ENCODE results near the gene CARD10.

GRCh38 chr22:37561212-37562048 is 42.2 kb upstream of the CARD10 start:
- TF ChIP-seq KAT7 (CRISPR knock-in tag; IDR thresholded peaks at IDR 0.05; ENCODE audit: borderline replicate concordance) (peak; percentile 89; the same call in 1 of the 2 replicates), ZFY (CRISPR knock-in tag; IDR thresholded peaks at IDR 0.05) (peak; percentile 84), ZNF251 (CRISPR knock-in tag; IDR thresholded peaks at IDR 0.05) (no peak), THAP8 (CRISPR knock-in tag; IDR thresholded peaks at IDR 0.05; ENCODE audit: borderline replicate concordance) (no peak), IRF2 (CRISPR knock-in tag; IDR thresholded peaks at IDR 0.05) (peak; percentile 83; the same call in 1 of the 2 replicates), EHMT2 (IDR thresholded peaks at IDR 0.05; ENCODE audit: borderline replicate concordance, low read depth, low read length) (no peak), SSRP1 (CRISPR knock-in tag; IDR thresholded peaks at IDR 0.05) (no peak; the same call in 1 of the 2 replicates), ZNF704 (CRISPR knock-in tag; IDR thresholded peaks at IDR 0.05; ENCODE audit: borderline replicate concordance) (no peak), REST (IDR thresholded peaks at IDR 0.05; ENCODE audit: borderline replicate concordance in 1 of 2, low read depth in 1 of 2, low read length in 2 of 2) (peak in 1 of 2 experiments; percentile 51; a peak in 1 of 4 replicates), EP300 (IDR thresholded peaks at IDR 0.05; ENCODE audit: low read depth in 2 of 2, low read length in 2 of 2) (peak; percentile 69 to 73; a peak in 3 of 4 replicates), EP300 (CRISPR knock-in tag; IDR thresholded peaks at IDR 0.05; ENCODE audit: borderline replicate concordance) (peak; percentile 75), CTCF (CRISPR knock-in tag; IDR thresholded peaks at IDR 0.05) (peak; percentile 97), PCBP1 (IDR thresholded peaks at IDR 0.05; ENCODE audit: borderline replicate concordance, low read depth, low read length) (no peak; the same call in 1 of the 2 replicates)

Measured in HepG2 (cell line).